ENCODE measurements around the gene CCNJL.

Gene CCNJL

DNA sequence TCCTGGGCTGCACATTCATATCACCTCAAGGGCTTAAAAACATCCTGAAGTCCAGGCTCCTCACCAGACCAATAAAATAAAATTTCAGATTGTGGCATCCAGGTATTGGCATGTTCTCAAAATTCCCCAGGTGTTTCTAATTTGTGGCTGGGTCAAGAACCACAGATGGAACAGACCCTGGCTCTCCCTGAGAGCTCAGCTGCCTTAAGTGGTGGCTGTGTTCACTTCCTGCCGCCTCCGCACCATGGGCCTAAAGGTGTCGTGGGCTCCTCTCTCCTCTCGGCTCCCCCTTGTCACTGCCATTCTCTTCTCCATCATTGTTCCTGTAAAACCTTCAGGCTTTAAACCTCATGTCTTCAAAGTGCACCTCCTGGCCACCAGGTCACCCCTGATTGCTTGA is 17.8 kb upstream of the CCNJL start:
- no peak for DNase-seq

DNA sequence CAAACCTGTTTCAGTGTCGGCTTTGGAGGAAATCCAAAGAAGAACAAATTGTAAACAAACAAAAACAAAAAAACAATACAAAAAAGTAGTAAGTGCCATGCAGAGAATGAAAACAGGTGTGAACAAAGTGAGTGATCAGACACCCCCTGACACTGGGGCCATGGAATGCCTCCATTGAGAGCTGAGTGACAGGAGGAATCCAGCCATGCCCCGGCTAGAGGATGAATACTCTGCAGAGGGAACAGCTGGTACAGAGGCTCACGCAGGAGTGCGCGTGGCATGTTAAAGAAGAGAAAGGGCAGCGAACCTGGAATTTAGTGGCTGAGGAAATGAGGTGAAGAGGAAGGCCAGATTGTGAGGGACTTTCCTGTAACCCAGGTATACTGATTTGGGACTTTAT is 15.5 kb upstream of the CCNJL start:
- no peak for DNase-seq

DNA sequence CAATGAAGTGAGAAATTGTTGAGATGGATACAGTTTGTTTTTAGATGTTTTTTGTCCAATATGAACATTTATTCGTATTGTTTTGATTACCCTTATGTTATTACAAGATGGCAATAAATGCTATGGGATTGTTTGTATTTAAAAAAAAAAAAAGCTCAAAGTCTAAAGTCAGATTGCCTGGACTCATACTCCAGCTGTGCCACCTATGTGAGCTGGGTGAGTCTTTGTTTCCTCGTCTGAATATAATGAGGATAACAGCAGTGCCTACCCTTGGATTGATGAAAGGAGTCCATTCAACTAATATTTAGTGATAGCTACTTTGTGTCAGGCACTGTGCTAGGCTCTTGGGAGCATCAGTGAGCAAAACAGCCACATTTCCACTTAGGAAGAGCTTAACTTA is 14.6 kb upstream of the CCNJL start:
- DNase-seq, result no peak

DNA sequence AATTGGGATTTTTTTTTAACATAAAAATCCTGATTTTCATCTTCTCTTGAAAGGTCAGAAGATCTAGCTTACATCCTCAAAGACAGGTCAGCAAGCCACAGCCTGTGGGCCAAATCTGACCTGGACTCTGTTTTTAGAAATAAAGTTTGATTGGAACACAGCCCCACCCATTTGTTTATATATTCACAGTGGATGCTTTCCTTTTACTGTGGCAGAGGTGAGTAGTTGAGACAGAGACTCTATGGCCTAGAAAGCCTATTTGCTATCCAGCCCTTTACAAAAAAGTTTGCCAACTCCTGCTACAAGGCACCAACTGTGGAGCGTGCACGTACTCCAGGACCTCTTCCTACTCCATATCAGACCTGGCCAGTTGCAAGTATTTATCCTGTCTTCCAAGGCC is 13.4 kb upstream of the CCNJL start:
- DNase-seq, result no peak

DNA sequence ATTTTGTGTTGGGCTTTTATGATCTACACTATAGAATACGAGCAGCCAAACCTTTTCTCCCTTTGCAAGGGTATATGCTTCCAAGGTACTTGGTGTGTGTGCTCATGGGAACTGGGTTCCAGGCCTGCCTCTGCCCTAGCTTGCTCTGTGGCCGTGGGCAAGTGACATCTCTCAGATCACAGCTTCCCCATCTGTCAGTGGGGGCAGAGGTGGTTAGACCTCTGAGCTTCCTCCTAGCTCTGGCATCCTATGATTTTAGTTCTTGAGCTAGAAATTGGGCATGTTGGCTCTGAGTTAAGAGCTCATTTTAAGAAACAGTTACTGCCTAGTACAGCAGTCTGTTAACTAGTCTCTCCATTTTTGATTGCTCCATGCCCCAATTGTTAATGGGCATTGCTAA is 12.5 kb upstream of the CCNJL start:
- DNase-seq, result no peak

DNA sequence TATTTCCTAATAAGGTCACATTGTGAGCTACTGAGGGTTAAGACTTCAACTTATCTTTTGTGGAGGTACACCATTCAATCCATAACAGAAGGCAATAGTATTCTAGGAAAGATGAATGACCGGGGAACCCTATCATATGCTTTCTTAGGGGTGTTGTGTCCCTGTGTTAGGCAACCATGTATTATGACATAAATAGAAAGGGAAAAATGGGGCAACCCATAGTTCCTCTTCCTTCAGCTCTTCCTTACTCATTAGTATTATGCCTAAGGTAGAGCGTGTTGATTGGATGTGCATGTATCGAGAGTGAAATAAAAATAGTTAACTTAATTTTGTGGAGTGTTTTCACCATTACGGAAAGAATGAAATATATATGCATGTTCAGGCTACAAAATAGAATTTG is 6.0 kb upstream of the CCNJL start:
- DNase-seq, result no peak

DNA sequence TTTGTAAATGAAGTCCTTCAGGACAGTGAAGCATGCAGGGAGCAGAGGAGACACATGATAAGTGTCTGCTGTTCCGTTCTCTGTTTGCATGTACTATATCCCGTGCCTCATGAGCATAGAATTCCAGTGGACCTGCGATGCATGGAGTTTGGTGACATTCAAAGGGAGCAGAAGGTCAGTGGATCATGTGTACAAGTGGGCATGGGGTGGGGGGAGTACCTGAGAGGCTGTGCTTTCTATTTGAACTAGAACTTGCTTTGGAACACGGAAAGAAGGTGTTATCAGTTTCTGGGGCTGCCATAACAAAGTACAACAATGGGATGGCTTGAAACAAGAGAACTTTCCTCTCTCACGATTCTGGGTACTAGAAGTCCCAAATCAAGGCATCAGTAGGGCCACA is 5.1 kb upstream of the CCNJL start:
- DNase-seq, result no peak

DNA sequence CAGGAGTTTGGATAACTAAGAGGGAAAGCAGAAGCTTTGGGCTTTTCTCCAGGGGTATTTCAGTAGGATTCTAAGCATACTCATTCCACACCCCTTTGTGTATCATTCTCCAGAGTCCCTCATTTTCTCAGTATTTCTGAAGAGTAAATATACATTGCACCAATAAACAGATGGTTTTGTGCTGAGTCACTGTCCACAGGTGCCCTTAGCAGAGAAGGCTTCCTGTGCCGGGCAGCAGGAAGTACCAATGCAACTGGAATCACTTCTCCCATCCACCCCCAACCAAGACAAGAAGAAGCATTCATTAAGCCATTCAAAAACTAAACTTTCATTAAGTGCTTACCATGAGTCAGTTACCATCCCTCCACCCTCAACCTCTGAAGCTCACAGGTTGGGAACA is 3.6 kb upstream of the CCNJL start:
- no peak for DNase-seq

DNA sequence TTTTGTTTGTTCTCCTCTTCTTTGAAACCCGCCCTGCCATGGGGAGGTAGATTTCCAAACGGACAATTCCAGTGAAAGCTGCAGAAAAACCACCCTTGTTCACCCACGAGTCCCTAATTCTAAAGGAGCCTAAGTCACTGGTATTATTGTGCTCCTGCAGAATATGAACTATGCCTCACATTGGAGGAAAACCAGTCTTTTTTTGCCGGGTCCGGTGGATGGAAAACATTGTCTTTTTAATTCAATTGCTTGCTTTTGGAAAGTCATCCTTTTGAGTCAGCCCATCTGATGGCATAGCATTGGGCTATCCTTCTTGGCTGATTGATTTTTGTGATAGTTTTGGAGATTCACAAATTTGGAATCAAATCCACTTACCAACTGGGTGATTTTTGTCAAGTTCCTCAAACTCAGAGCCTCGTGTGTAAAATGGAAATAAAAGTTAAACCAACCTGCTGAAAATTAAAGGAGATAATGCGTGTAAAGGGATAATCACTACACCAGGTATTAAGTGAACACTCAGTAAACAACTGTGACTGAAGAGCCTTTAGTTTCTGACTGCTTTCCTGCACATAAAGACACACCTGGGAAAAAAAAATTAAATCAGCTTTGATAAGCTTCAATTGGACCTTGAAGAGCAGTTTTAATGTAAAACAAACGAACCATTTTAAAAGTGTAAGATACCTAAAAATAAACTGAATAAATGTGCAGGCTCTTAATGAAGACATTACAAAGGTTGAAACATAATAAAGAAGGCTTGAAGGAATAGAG is 780 bp upstream of the CCNJL start:
- peak; percentile 54 for DNase-seq

DNA sequence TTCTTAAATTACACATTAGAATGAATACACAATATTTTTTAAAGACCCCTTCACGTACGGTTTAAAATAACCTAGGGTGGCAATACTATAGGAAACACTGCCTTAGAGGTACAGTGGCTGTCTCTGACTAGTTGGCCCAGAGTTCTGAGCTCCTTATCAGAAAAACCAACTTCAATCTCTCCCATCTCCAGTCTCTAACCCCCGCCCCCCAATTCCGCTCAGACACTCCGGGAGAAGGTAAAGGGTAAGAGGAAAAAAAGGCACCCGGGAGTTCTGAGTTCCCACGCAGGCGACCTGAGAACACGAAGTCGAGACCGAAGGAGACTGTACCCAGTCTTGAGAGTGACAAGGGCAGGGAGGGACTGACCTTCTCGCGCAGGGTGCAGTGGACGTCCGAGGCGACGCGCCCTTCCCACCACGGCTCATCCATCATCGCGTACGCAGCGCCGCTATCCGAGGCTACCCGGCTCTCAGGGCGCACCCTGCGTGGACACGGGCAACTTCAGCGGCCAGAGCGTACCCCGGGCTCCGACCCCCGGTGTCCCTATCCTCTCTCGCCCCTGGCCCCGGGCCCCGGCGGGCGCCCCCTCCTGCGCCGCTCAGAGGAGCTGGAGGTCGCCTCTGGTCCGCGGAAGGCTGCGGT is 752 bp downstream of the CCNJL start:
- DNase-seq, result no peak

DNA sequence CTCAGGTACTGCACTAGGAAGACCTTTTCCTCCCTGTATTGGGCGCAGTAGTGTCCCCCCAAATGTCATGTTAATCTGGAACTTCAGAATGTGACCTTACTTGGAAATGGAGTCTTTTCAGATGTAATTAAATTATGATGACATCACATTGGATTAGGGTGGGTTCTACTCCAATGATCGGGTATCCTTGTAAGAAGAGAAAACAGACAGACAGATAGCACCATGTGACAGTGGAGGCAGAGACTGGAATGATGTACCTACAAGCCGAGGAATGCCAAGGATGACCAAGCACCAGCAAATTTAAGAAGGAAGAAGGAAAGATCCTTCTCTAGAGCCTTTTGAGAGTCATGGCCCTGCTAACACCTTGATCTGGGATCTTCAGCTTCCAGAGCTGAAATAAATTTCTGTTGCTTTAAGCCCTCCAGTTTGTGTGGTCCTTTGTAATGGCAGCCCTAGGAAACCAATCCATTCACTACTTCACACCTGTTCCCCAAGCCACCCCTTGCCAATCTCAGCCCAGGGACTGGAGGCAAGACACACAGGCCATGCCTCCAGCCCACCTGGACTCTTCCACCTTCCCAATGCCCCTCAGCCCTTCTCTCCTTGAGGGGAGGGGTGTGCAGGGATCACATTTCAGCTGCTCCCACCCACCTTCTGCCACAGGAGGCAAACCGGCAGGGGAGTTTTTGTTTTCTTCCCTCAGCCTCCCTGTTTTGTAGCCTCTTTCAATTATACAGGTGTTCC is 1.6 kb downstream of the CCNJL start:
- no peak for DNase-seq

DNA sequence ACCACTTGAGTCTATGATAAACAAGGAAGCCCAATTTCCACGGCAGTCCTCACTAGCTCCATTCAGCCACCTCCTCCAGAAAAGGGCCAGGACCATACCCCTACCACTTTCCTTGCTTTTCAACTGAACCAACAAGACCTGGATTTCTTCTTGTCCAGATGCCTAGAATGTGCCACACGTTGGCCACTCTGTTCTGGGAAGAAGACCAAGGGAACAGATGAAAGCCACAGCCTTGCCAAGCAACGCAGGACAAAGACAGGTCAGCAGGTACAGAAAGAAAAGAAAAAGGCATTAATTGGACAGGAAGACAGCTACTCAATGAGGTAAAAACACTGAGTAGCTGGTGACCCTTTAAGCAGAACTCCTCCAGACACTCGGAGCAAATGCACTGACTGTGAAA is 2.2 kb downstream of the CCNJL start:
- DNase-seq, result no peak

DNA sequence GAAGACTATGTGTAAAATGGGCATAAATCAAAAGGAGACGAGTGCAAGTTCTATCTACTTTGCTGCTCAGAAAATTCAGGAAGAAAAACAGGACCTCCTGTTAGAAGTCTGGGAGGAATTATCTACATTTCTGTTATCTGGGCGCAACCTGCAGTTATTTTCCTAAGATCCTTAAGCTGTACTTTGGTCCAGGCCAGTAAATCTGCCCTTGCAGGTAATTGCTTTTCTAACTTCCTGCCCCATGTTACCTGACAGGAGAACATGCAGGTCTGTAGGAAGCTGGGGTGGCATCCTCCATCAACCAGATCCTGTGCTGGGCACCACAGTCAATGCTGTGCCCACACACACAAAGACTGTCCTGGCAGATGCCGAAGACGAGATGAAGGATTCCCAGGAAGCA is 5.7 kb downstream of the CCNJL start:
- DNase-seq, result no peak

DNA sequence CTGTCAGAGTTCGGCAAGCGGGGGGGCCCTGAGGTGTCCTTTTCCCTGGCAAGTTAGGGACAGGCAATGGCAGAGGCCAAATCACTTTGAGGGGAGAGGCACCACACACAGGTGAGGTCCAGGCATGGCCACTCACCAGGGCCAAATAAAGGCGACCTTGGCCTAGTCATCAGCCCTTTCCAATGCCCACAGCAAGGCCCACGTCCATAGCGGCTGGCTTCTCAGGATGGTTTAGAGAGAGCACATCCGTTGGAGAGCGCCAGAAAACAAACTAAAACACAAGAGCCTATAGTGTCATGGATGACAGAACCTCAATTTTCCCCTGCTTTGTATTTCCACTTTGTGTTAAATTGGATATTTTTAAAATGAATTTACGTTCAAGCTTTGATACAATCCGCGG is 7.0 kb downstream of the CCNJL start:
- DNase-seq, result no peak

DNA sequence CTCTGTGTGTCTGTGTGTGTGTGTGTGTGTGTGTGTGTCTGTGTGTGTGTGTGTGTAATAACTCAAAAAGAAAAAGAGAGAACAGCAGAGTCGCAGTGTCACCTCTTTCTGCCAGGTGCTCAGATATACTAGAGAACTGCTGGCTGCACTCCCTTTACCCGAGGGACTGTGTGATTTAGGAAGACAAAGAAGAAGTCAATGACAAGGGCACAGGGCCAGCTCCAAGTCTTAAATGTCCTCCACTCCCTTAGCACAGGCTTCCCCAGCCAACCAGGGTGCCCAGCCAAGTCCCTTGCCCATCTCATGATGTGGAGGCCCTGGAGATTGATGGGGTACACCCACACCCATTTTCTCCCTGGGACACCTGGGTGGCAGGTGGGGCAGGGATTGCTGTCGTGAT is 8.7 kb downstream of the CCNJL start:
- peak; percentile 52 for DNase-seq

DNA sequence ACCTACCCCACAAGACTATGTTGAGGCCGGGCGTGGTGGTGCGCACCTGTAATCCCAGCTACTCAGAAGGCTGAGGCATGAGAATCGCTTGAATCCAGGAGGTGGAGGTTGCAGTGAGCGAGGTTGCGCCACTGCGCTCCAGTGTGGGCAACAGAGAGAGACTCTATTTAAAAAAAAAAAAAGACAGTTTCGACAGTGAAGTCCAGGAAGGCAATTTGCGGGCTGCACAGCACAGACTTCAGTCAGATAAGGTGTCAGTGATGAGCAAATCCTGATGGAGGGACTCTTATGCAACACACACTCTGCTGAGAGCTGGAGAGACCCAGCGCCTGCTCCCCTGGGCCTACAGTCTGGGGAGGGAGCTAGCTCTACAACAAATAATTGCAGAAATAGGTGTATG is 14.2 kb downstream of the CCNJL start:
- peak; percentile 36 for DNase-seq

DNA sequence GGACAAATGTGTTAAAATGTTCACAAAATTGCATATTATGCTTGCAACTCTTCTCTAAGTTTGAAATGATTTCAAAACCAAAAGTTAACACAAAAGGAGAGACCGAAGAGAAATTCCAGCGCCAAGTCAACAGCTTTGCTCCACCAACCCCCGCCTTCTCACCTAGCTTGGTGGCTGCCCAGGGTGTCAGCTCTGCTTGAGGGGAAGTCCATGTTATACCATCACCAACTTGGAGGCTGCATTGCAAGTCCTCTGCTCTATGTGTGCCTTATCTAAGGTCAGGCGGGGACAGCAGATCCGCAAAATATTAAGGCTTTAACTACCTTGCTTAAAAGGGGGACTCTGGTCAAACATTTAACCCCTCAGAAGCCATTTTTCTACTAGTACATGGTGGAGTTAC is 14.6 kb downstream of the CCNJL start:
- no peak for DNase-seq

DNA sequence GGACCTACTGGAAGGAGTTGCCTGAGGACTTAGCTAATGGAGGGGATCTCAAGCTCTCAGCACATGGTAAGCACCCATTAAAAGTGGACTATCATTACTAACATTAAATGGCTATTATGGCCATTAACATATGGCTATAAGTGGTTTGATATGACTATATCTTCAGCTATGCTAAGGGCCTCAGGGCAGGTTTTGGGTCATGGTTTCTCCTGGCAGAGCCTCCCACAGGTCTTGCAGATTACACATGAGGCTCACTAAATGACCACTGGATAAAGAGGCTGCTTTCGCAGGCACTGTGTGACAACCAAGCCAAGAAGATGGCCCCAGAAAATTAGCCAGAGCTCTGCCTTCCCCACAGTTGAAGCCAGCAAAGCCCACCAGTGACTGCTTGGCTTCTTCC is 15.4 kb downstream of the CCNJL start:
- no peak for DNase-seq

DNA sequence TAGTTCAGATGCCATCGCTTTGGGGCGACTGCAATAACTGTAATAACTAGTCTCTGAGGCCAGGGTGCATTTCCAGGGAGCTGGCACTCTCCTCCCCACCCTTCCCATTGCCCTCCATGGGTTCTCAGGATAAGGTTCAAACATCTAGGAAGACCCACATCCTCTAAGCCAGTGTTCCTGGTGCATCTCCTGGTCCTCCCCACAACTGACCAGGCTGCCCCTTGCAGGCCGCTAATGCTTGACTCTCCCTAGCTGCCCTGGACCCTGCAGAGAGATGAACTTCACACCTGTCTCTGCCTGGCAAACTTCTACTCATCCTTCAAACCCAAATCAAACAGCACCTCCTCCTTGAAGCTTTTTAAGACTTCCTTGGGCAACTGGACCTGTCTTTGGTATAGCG is 15.9 kb downstream of the CCNJL start:
- DNase-seq, result no peak

DNA sequence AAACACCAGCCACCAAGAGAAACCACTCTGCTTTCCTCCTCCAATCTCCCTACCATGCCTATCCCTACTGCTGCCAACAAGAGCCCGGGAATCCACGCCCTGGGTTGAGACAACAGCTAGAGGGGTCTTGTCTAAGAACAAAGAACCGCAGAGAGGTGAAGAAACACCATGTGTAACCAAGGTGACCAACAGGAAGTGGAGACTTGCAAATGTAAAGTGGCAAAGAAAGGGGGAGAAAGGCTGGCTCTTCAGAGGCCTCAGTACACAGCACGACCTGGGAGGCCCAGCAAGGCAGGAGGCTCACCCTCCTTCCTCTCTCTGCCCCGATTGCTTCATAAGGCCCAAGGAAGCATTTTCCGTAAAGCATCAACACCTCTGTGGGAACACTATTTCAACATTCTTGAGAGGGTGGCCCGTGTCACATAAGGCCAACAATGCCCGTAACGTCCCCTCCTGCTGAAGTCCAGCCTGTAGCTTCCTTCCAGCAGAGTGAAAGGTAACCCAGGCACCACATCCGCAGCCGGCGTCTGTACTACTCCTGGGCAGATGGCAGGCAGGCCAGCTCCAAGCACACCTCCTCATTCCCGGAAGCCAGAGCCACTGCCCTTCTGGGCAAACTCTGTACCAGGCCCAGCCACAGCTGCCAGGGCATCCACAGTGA is 18.3 kb downstream of the CCNJL start:
- no peak for DNase-seq

DNA sequence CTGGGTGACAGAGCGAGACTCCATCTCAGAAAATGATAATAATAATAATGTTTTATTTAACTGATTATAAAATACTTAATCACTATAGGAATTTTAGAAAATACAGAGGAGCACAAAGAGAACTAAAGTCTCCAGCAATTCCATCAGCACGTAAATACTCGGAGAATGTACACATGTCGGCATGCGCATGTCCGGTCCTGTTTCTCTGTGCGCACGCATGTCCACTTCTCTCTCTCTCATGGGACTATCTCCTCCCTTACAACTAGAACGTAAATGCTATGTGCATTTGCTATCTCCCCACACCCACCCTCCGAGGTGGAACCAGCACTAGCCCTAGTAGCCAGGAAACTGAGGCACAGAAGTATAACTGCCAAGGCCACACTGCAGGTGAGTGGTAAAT is 19.0 kb downstream of the CCNJL start:
- DNase-seq, result no peak

DNA sequence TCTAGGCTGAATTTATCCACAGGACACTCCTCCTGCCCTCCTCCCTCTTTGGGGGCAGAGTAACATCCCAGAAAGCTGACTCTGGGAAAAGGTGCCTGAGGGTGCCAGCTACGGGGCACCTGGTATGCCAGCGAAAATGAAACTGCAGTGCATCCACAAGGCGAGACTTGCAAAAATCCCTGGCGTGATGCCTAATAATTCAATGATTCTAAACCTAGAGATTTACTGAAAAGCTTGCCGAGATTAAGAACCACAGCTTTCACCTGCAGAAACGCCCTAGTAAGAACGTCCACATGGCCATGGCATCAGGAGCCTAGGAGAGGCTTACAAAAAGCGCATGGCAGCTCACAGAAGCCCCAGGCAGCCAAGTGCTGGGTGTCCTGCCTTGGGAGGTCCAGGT is 20.9 kb downstream of the CCNJL start:
- no peak for DNase-seq

DNA sequence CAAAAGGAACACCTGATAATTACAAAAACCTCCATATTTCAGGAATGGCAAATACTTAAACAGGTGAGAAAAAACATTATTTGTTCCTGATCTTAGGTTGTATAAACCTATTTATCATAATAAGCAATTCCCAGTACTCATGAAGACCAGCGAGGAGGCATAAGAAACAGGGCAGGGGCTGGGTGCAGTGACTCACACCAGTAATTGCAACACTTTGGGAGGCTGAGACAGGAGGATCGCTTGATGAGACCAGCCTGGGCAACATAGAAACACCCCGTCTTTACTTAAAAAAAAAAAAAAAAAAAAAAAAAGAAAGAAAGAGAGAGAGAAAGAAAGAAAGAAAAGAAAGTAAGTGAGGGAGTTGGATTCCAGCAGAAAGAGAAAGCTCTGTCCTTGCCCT is 21.6 kb downstream of the CCNJL start:
- no peak for DNase-seq

DNA sequence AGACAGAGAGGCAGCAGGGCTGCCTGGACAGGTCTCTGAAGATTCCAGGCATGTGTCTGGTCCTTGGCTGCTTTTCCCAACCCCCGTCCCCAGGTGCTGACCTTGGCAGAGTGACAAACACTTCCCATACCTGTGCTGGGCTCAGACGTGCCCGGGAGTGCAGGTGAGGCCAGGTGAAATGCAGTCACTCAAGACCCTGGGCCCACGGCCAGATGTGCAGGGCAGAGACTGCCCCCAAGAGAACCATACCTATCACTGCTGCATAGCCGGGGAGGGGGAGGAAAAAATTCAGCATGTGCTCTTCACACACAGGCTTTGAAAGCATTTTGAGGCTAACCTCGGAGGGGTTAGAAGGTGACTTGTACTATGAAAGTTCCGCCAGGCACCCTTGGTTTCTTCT is 22.6 kb downstream of the CCNJL start:
- no peak for DNase-seq
